Activated CD4-positive, alpha-beta memory T cell treated with anti-CD3 and anti-CD28 coated beads, Interleukin-2, amount 10 ng/mL, durations not matched to agents 7 days and 5 days (primary cell): ENCODE data around the gene HSBP1L1. TPM values are rescaled to one million over a fixed set of nuclear protein-coding genes. Genes with fewer than 3 reads are reported as not detected.
"Not testable (repeated sequence)": the region's sequence is repeated elsewhere in the genome, so short reads cannot be mapped to it uniquely, and the experiment has no call there.

Experiments used
- CTCF ChIA-PET: fragments of 350-600 bp; sonication (Branson Sonifier 250); formaldehyde crosslinking; loops from one replicate; lab custom pipeline; 2021; ENCODE audit warnings: antibody characterized with exemption, inconsistent platforms; lab: Charles Lee
- POLR2A ChIA-PET: fragments of 350-600 bp; sonication (Branson Sonifier 250); formaldehyde crosslinking; loops from one replicate; lab custom pipeline; 2021; ENCODE audit warnings: antibody characterized with exemption; lab: Charles Lee
- DNase-seq: peaks from one replicate; pipeline ENCODE4 v3.0.0-alpha.2; 2020
- H3K27ac Mint-ChIP-seq: one replicate; pipeline ENCODE4 v1.8.0; 2021; ENCODE audit warnings: mild to moderate bottlenecking, mixed read lengths
- H3K27me3 Mint-ChIP-seq: one replicate; pipeline ENCODE4 v1.8.0; 2021; ENCODE audit warnings: mixed read lengths
- H3K36me3 Mint-ChIP-seq: one replicate; pipeline ENCODE4 v1.8.0; 2021; ENCODE audit warnings: low read depth, mixed read lengths
- H3K4me1 Mint-ChIP-seq: one replicate; pipeline ENCODE4 v1.8.0; 2021; ENCODE audit warnings: mixed read lengths
- H3K4me3 Mint-ChIP-seq: one replicate; pipeline ENCODE4 v1.8.0; 2021; ENCODE audit warnings: mild to moderate bottlenecking, mixed read lengths
- H3K9me3 Mint-ChIP-seq: one replicate; pipeline ENCODE4 v1.8.0; 2021; ENCODE audit warnings: mixed read lengths
- total RNA-seq, 2 experiments: library from RNA; stranded (reverse); gene quantifications; one replicate each; pipeline ENCODE4 v1.2.3, GENCODE V29; 2021

HSBP1L1 gene
- total RNA-seq, 2 experiments from 2014 or later: 9.0 to 9.2 TPM

GRCh38 chr18:79999701-80000100 lies 35.3 kb downstream of the HSBP1L1 start:
- CTCF ChIA-PET, H3K4me1 Mint-ChIP-seq, H3K36me3 Mint-ChIP-seq, H3K27ac Mint-ChIP-seq, H3K27me3 Mint-ChIP-seq, POLR2A ChIA-PET, H3K4me3 Mint-ChIP-seq, DNase-seq: not testable (repeated sequence)
- peaks cover 14% of the 10 kb centered on the region for H3K9me3 Mint-ChIP-seq

DNA sequence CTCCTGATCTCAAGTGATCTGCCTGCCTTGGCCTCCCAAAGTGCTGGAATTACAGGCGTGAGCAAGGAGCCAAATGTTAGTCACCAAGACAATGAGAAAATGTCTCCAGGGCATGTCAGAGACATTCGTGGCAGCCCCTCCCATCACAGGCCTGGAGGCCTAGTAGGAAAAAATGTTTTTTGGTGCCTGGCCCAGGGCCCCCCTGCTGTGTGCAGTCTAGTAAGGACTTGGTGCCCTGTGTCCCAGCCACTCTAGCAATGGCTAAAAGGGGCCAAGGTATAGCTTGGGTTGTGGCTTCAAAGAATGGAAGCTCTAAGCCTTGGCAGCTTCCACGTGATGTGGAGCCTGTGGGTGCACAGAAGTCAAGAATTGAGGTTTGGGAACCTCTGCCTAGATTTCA lies 36.4 kb downstream of the HSBP1L1 start:
- H3K4me1 Mint-ChIP-seq: no peaks in the 10 kb centered on the region
- ChIA-PET CTCF (no interaction called here), POLR2A (no interaction called here)
- H3K4me3 Mint-ChIP-seq: no peak overlapping the region
- H3K36me3 Mint-ChIP-seq: peaks cover 7% of the 10 kb centered on the region
- no peak overlapping the region for H3K27ac Mint-ChIP-seq
- no peak for DNase-seq
- no peaks in the 10 kb centered on the region for H3K27me3 Mint-ChIP-seq
- peaks cover 14% of the 10 kb centered on the region for H3K9me3 Mint-ChIP-seq

DNA sequence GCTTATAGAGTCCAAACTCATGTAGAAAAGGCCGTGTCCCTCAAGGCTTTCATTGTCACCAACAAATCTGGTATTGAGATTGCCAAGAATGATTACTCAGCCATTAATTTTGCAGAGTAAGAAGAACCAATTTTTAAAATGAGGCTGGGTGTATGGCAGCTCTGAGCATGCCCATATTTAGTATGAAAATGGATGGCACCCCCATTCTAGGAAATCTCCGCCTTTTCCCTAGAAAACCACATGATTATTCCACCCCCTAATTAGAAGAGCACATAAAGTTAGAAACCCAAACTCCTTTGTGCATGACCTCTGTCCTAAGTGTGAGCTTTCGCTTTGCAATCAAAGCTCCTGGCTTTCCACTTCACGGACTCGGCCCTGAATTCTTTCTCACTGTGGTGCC lies 38.0 kb downstream of the HSBP1L1 start:
- Mint-ChIP-seq H3K4me3 (no peak overlapping the region), H3K27ac (no peak overlapping the region), H3K36me3 (peaks cover 7% of the 10 kb centered on the region), H3K4me1 (no peaks in the 10 kb centered on the region), H3K9me3 (peaks cover 14% of the 10 kb centered on the region), H3K27me3 (no peaks in the 10 kb centered on the region)
- ChIA-PET CTCF (no interaction called here), POLR2A (interaction anchor here (1.4 kb wide), 1 partner anchor 14 kb away, joined by 5 read pairs; the partner anchor contains the start of gene TXNL4A)
- DNase-seq: no peak

DNA sequence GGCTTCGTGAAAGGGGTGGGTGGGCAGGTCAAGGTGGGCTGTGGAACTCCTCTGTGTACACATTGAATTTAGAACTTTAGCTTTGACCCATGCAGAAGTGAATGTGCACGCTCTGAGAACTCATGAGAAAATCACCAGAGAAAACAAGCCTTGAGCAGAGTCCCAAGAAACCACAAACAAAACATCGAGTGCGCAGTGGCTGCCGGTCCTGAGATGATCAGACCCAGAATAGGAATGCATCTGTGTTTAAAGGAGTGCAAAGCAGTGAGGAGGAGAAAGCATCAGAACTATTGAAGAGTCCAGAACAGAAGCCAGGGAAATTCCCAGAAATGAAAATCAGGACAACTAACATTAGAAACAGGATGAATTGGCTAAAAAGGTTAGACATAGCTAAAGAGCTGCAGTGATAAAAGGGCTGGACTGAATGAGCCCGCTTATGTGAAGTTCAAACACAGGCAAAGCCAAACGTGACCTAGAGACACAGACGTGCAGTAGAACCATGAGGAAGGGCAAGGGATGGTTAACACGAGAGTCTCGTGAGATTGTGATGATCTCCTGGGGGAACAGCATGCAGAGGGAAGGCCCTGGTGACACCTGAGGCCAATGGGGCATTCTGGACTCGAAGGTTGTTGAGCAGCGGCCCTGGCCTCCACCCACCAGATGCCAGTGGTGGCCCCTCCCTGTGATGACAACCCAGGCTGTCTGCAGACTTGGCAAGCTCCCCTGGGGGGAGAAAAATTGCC lies 40.3 kb downstream of the HSBP1L1 start:
- no peak for DNase-seq
- no peak overlapping the region for H3K27ac Mint-ChIP-seq
- peaks cover 10% of the 10 kb centered on the region for H3K9me3 Mint-ChIP-seq
- ChIA-PET CTCF (no interaction called here), POLR2A (no interaction called here)
- no peaks in the 10 kb centered on the region for H3K4me1 Mint-ChIP-seq
- H3K27me3 Mint-ChIP-seq: no peaks in the 10 kb centered on the region
- H3K4me3 Mint-ChIP-seq: no peak overlapping the region
- peaks cover 7% of the 10 kb centered on the region for H3K36me3 Mint-ChIP-seq

DNA sequence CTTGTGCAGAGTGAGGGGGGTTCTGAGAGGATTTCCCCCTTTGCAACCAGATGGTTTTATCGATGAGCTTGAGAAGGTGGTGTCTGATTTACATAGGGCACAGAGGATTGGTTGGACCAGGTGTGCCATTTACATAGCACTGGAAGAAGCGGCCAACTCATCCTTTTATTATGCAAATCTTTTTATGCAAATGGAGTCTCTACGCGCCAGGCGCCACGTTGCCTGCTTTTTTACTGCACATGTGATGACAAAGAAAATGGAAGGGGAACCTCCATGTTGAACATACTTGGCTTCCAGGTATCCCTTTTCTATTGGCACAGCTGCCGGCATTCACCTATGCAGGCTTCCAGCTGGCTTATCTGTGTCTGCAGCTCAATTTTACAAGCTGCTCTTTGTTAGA lies 42.3 kb downstream of the HSBP1L1 start:
- H3K36me3 Mint-ChIP-seq: no peaks in the 10 kb centered on the region
- no peaks in the 10 kb centered on the region for H3K4me1 Mint-ChIP-seq
- CTCF ChIA-PET: no interaction called here
- H3K9me3 Mint-ChIP-seq: peaks cover 7% of the 10 kb centered on the region
- POLR2A ChIA-PET: no interaction called here
- H3K27me3 Mint-ChIP-seq: no peaks in the 10 kb centered on the region
- no peak overlapping the region for H3K4me3 Mint-ChIP-seq
- H3K27ac Mint-ChIP-seq: no peak overlapping the region
- no peak for DNase-seq

GRCh38 chr18:80009661-80010550 lies 45.5 kb downstream of the HSBP1L1 start:
- CTCF ChIA-PET: no interaction called here
- Mint-ChIP-seq H3K4me1 (no peaks in the 10 kb centered on the region), H3K36me3 (no peaks in the 10 kb centered on the region), H3K9me3 (peaks cover 16% of the 10 kb centered on the region), H3K27me3 (no peaks in the 10 kb centered on the region), H3K4me3 (no peak overlapping the region), H3K27ac (no peak overlapping the region)
- DNase-seq: no peak
- POLR2A ChIA-PET: no interaction called here

DNA sequence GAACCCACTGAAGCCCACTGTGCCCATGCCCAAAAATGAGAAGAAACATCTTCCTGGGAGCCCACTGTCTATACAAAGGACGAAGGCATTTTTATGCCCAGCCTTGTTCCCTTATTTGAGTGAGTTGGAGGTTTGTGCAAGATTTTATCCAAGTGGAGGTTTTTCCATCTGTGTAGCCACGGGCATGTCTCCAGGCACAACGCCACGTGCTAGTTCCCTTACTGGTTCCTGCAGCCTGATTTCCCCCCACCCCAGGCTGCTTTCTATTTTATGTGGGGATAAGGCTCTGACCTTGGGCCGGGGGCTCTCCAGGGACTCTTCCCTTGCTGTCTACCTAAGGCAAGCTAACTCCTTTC lies 46.1 kb downstream of the HSBP1L1 start:
- Mint-ChIP-seq H3K4me3 (no peak overlapping the region), H3K27ac (no peak overlapping the region), H3K4me1 (no peaks in the 10 kb centered on the region), H3K36me3 (no peaks in the 10 kb centered on the region), H3K9me3 (peaks cover 16% of the 10 kb centered on the region), H3K27me3 (no peaks in the 10 kb centered on the region)
- ChIA-PET CTCF (no interaction called here), POLR2A (no interaction called here)
- DNase-seq: no peak

DNA sequence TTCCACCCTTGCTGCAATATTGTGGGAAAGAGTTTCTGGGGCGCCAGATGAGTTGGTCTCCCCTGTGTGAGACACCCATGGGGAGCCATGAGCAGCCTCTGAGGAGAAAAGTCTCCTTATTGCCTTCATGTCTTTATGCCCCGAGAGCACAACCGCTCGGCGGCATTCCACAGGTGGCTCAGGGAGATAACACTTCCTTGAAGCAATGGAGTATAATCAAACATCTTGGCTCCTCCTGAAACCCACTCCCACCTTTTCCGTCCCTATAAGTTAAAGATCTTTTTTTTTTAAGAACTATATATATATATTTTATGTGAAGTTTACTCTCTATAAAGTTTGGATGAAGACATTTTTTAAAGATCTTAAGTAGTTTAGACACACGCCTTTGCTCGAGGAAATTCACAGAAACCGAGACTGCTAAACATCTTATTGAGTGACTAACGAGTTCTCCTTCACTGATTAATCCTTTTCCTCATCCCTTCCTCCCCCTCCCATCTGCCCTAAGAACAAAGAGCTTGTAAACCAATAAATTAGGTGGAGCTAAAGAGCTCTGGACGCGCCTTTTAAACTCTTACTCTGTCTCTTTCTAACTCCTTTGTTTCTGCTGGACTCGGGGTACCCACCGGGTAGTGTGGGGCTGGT lies 47.2 kb downstream of the HSBP1L1 start:
- H3K27me3 Mint-ChIP-seq, H3K4me3 Mint-ChIP-seq, POLR2A ChIA-PET, H3K4me1 Mint-ChIP-seq, H3K36me3 Mint-ChIP-seq, DNase-seq, H3K27ac Mint-ChIP-seq: not testable (repeated sequence)
- peaks cover 16% of the 10 kb centered on the region for H3K9me3 Mint-ChIP-seq
- CTCF ChIA-PET: interaction anchor here (0.5 kb wide), 1 partner anchor 22 kb away, joined by 5 read pairs; the partner anchor contains the start of gene RBFA

- DNase-seq: no peak
- ChIA-PET POLR2A (no interaction called here), CTCF (no interaction called here)
- Mint-ChIP-seq H3K9me3 (peaks cover 16% of the 10 kb centered on the region), H3K36me3 (no peaks in the 10 kb centered on the region), H3K4me1 (no peaks in the 10 kb centered on the region), H3K27me3 (no peaks in the 10 kb centered on the region), H3K4me3 (no peak overlapping the region), H3K27ac (no peak overlapping the region)
Measured at GRCh38 chr18:80012714-80013113, 48.3 kb downstream of the HSBP1L1 start.

Other genes with a start within 250 kb of the HSBP1L1 start
- gene KCNG2, start 166.7 kb upstream of the HSBP1L1 start, total RNA-seq: not detected
- gene SLC66A2, start 13.0 kb upstream of the HSBP1L1 start, total RNA-seq: 10 to 100 TPM; 28.6 to 32.0 TPM
- gene TXNL4A, start 23.9 kb downstream of the HSBP1L1 start, total RNA-seq: 100 to 1,000 TPM; 120 TPM
- 10 to 100 TPM; 13.9 to 16.8 TPM for gene RBFA, start 69.8 kb downstream of the HSBP1L1 start, total RNA-seq
- 10 to 100 TPM; 25.8 to 26.6 TPM for gene ADNP2, start 144.6 kb downstream of the HSBP1L1 start, total RNA-seq